Kidney (tissue), 14 donors: ENCODE results near the gene FBXL17. TPM values are rescaled to one million over a fixed set of nuclear protein-coding genes. Genes with fewer than 3 reads are reported as not detected.
A peak's percentile ranks its signal among the peaks of the same experiment; 100 is the strongest.

Experiments
- DNase-seq, 5 donors: peaks; one replicate each; pipeline ENCODE4 v3.0.0-alpha.2; 2013 to 2020
- FAIRE-seq: peaks from 2 replicates; lab custom pipeline; 2012; peaks lifted over from hg19 to GRCh38; lab: Jason Lieb, UNC
- H3K27ac ChIP-seq, 2 donors: one replicate each; pipeline ENCODE4 v1.7.0; 2013; ENCODE audit warnings: low read depth in 2 of 2, low read length in 2 of 2, inconsistent platforms in 1 of 2
- H3K27me3 ChIP-seq: one replicate; pipeline ENCODE4 v1.7.1; 2013; ENCODE audit warnings: low read length, inconsistent platforms; ENCODE audit not compliant: control insufficient read depth, insufficient read depth
- H3K36me3 ChIP-seq, 3 donors: one replicate each; pipeline versions ENCODE4 v1.7.0 to v1.7.1; 2013; ENCODE audit warnings: low read length in 3 of 3, control low read depth in 1 of 3, inconsistent platforms in 1 of 3; ENCODE audit not compliant: insufficient read depth in 3 of 3, control insufficient read depth in 2 of 3
- H3K4me1 ChIP-seq, 3 donors: one replicate each; pipeline versions ENCODE4 v1.7.0 to v1.7.1; 2013; ENCODE audit warnings: low read length in 3 of 3, inconsistent platforms in 1 of 3, low read depth in 1 of 3; ENCODE audit not compliant: control insufficient read depth in 2 of 3, insufficient read depth in 2 of 3
- H3K4me3 ChIP-seq, 3 donors: one replicate each; pipeline versions ENCODE4 v1.7.0 to v1.8.1; 2013; ENCODE audit warnings: low read length in 3 of 3, control low read depth in 1 of 3, inconsistent platforms in 1 of 3
- H3K9ac ChIP-seq, 3 donors: one replicate each; pipeline versions ENCODE4 v1.7.0 to v1.7.1; 2013; ENCODE audit warnings: low read length in 3 of 3, control low read depth in 1 of 3, inconsistent platforms in 1 of 3
- H3K9me3 ChIP-seq, 3 donors: one replicate each; pipeline versions ENCODE4 v1.7.0 to v1.7.1; 2013; ENCODE audit warnings: low read length in 3 of 3, control low read depth in 1 of 3, inconsistent platforms in 1 of 3; ENCODE audit not compliant: control insufficient read depth in 2 of 3, insufficient read depth in 1 of 3
- intact Hi-C: fragments of 100-400 bp; cut with DNase I; formaldehyde crosslinking; loops from one replicate; pipeline ENCODE4 v1.11.1; 2022
- polyA plus RNA-seq: library from polyadenylated mRNA; stranded (reverse); fragments of 350-450 nt; fragmentation: Illumina TruSeq; extraction: RNeasy Lipid Tissue Mini Kit (QIAGEN cat#74804); gene quantifications from one replicate; pipeline ENCODE4 v1.2.3, GENCODE V29; 2014; ENCODE audit warnings: low read depth, low replicate concordance; ENCODE audit not compliant: insufficient read depth
- total RNA-seq: library from RNA; stranded (reverse); fragmentation: NEBNext Ultra II Directional; extraction: Animal tissue kit (Norgen Biotek cat#: 25700); gene quantifications from one replicate; pipeline ENCODE4 v1.2.1, GENCODE V29; 2021
- TF ChIP-seq, protein P1 (sequence below): IDR thresholded peaks from 3 replicates; pipeline ENCODE4 v1.5.1; 2012; ENCODE audit warnings: mild to moderate bottlenecking, moderate library complexity, borderline replicate concordance; ENCODE audit not compliant: insufficient read depth; ENCODE audit errors: extremely low read depth
- donor health status: control.
- donor health status: control.
- donor health status: control.
- donor health status: control.
- donor health status: control.
- donor health status: DM: yes; HTN: yes; CAD: no.
- donor health status: Normal renal cell carcinoma (clear cell type).

The FBXL17 gene
- total and polyA plus RNA-seq, 2 donors from 2014 or later: 11.7 to 26.5 TPM

DNA sequence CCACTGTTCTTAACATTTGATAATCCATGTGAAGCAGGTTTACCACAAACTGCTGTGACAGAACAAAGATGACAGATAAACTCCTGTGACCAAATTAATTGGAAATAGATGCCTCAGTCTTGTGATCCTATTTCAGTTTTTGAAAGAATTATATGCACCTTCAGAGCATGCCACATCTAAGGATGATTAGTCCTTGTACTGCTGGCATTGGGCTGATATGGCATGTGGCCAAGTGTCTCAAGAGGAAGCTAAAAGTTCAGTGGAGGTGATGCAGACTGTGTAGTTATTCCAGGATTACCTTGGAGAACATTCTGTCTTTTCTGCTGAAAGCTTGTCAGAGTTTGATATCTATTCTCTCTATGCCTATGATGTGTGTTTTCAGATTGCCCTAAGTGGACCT lies 396.8 kb downstream of the FBXL17 start:
- Histone ChIP-seq H3K9ac (no peak overlapping the region), H3K36me3 (no peaks in the 10 kb centered on the region), H3K27me3 (no peaks in the 10 kb centered on the region), H3K9me3 (no peaks in the 10 kb centered on the region), H3K27ac (no peak overlapping the region), H3K4me3 (no peak overlapping the region), H3K4me1 (no peaks in the 10 kb centered on the region)
- TF ChIP-seq, protein P1, sequence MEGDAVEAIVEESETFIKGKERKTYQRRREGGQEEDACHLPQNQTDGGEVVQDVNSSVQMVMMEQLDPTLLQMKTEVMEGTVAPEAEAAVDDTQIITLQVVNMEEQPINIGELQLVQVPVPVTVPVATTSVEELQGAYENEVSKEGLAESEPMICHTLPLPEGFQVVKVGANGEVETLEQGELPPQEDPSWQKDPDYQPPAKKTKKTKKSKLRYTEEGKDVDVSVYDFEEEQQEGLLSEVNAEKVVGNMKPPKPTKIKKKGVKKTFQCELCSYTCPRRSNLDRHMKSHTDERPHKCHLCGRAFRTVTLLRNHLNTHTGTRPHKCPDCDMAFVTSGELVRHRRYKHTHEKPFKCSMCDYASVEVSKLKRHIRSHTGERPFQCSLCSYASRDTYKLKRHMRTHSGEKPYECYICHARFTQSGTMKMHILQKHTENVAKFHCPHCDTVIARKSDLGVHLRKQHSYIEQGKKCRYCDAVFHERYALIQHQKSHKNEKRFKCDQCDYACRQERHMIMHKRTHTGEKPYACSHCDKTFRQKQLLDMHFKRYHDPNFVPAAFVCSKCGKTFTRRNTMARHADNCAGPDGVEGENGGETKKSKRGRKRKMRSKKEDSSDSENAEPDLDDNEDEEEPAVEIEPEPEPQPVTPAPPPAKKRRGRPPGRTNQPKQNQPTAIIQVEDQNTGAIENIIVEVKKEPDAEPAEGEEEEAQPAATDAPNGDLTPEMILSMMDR: no peak
- DNase-seq (peak in 2 of 5 donors; percentile 9 to 14), FAIRE-seq (no peak)
- intact Hi-C loops: no loop called here

- no peak overlapping the region for H3K27ac ChIP-seq
- DNase-seq (no peak), FAIRE-seq (no peak)
- H3K4me3 ChIP-seq: no peak overlapping the region
- intact Hi-C loops: no loop called here
- no peaks in the 10 kb centered on the region for H3K4me1 ChIP-seq
- no peak overlapping the region for H3K9ac ChIP-seq
- no peaks in the 10 kb centered on the region for H3K9me3 ChIP-seq
- TF ChIP-seq, protein P1: no peak
- no peaks in the 10 kb centered on the region for H3K36me3 ChIP-seq
- no peaks in the 10 kb centered on the region for H3K27me3 ChIP-seq
Observed at GRCh38 chr5:107982703-107983425, 399.0 kb downstream of the FBXL17 start.

DNA sequence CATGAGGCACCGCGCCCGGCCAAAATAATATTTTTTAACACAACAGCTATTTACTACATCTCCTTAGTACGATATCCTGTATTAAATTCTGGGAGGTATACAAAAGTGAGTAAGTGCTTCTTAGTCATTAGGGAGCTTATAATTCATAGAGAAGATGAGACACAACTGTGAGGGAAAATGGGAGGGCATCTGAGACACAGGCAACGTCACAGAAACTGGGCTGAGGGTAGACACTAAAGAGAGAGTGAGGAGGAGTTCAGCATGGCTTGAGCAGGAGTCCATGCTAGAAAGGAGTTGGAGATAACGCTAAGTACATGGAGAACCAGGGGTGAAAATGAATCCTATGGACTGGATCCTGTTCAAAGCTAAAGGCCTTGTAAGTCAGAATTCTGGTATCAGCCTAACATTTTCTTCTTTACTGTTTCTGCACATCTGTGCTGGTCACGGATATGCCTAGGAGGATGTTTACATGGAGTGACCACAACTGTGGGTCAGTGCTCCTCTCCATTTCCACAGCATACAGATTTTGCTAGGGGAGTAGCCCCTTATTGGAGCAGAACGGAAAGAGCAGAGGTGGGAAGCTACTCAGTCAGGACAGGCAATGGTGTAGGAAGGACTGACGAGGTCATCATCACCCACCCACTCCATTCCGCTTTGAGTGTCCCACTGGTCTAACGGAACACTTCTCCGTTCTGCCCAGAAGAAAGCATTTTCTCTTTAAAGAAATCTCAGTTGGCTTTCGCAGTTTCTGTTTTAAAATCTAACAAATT lies 400.8 kb downstream of the FBXL17 start:
- no peaks in the 10 kb centered on the region for H3K4me1 ChIP-seq
- H3K36me3 ChIP-seq: no peaks in the 10 kb centered on the region
- no peaks in the 10 kb centered on the region for H3K27me3 ChIP-seq
- FAIRE-seq: no peak
- no peak overlapping the region for H3K4me3 ChIP-seq
- H3K9me3 ChIP-seq: no peaks in the 10 kb centered on the region
- TF ChIP-seq, protein P1: no peak
- DNase-seq: peak in 4 of 5 donors; percentile 46 to 78 (median 62)
- intact Hi-C loops: no loop called here
- no peak overlapping the region for H3K27ac ChIP-seq
- no peak overlapping the region for H3K9ac ChIP-seq
